Sigmoid colon (tissue), 7 donors: ENCODE results near the gene PRKACB. TPM values are rescaled to one million over a fixed set of nuclear protein-coding genes. Genes with fewer than 3 reads are reported as not detected.

ENCODE experiments used
- DNase-seq: peaks from one replicate; pipeline ENCODE4 v3.0.0-alpha.2; 2019
- H3K27ac ChIP-seq, 4 donors: fragments of 200-600 bp; sonication (generic); one replicate each; pipeline ENCODE4 v1.5.1; 2016 to 2019; ENCODE audit warnings: mild to moderate bottlenecking in 1 of 4
- H3K27me3 ChIP-seq, 3 donors: fragments of 200-600 bp; sonication (generic); one replicate each; pipeline ENCODE4 v1.5.1; 2019; ENCODE audit warnings: mild to moderate bottlenecking in 1 of 3
- H3K36me3 ChIP-seq, 4 donors: fragments of 200-600 bp; sonication (generic); one replicate each; pipeline ENCODE4 v1.5.1; 2016 to 2019
- H3K4me1 ChIP-seq, 4 donors: fragments of 200-600 bp; sonication (generic); one replicate each; pipeline ENCODE4 v1.5.1; 2017 to 2019
- H3K4me3 ChIP-seq, 4 donors: fragments of 200-600 bp; sonication (generic); one replicate each; pipeline ENCODE4 v1.5.1; 2017 to 2019; ENCODE audit warnings: mild to moderate bottlenecking in 2 of 4, moderate library complexity in 1 of 4
- H3K9me3 ChIP-seq, 4 donors: fragments of 200-600 bp in 3 of 4; sonication (generic) in 3 of 4; one replicate each; pipeline versions ENCODE4 v1.5.1 to v1.6.1; 2013 to 2019
- CTCF ChIP-seq, 4 experiments: fragments of 450-650 bp in 3 of 4; fragments of 200-600 bp in 1 of 4; IDR thresholded peaks; one replicate each; pipeline ENCODE4 v1.5.1; 2016 to 2019; ENCODE audit warnings: antibody characterized with exemption in 4 of 4, mild to moderate bottlenecking in 3 of 4, moderate library complexity in 2 of 4
- EP300 ChIP-seq, 4 donors: sonication (generic); formaldehyde crosslinking; IDR thresholded peaks; one replicate each; pipeline ENCODE4 v1.6.1; 2017; ENCODE audit warnings: antibody characterized with exemption in 4 of 4
- POLR2A ChIP-seq, 2 donors: fragments of 450-650 bp; IDR thresholded peaks; one replicate each; pipeline ENCODE4 v1.6.1; 2016; ENCODE audit warnings: antibody characterized with exemption in 2 of 2, mild to moderate bottlenecking in 2 of 2, moderate library complexity in 2 of 2
- POLR2AphosphoS5 ChIP-seq, 4 donors: sonication (generic); formaldehyde crosslinking; IDR thresholded peaks; one replicate each; pipeline ENCODE4 v1.6.1; 2017; ENCODE audit warnings: antibody characterized with exemption in 4 of 4
- WGBS, 2 donors: extraction: QIAGEN DNeasy Blood & Tissue Kit; methylation state at CpG; one replicate each; pipeline ENCODE4 v1.1.7; 2013; 5-methylcytosine and 5-hydroxymethylcytosine counted together
- intact Hi-C: fragments of 100-400 bp; cut with DNase I; formaldehyde crosslinking; loops from one replicate; pipeline ENCODE4 v1.15.1; 2023
- polyA plus RNA-seq, 3 donors: library from polyadenylated mRNA; stranded (reverse); fragments of 200-250 nt; gene quantifications; one replicate each; pipeline ENCODE4 v1.2.3, GENCODE V29; 2013
- total RNA-seq, 4 donors: library from RNA; depleted of rRNA; stranded (reverse); fragments of >200 nt; gene quantifications; one replicate each; pipeline ENCODE4 v1.1.0, GENCODE V29; 2016
- donor health status: healthy with polysubstance abuse.
- donor health status: Bipolar disorder and iron deficiency.
- donor health status: healthy.

The PRKACB gene
- total and polyA plus RNA-seq, 7 donors: 35.5 to 67.9 (median 55.6) TPM

DNA sequence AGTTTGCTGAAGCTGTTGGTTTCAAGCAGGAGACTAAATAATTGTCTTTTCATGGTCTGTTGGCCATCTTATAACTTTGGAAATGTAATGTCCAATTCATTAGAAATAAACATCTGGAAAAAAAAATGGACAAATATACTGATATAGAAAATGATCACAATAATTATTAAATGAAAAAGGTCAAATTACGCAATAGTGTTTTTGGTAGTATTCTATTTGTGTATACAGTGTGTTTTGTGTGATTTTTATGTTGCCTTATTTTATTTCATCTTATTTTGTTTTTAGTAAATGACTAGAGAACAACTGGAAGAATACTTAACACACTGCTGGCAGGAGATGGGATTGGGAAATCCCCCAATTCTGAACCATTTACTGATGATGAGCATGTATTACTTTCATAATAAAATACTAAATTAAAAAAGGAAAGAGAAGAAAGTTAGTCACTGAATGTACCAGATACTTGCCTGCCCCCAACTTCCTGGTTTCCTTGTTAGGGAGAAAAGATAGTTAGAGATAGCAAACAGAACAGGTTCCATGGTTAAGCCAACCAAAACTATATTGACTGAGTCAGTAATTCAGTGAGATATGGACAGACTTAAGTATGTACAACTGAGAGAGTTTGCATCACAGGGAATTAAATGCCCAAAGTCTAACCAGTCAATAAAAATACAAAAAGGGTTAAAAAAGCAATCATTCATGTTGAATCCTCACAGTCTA lies 133.4 kb downstream of the PRKACB start:
- DNase-seq: no peak
- H3K4me3 ChIP-seq: no peak overlapping the region
- H3K27me3 ChIP-seq: no peaks in the 10 kb centered on the region
- intact Hi-C loops: no loop called here
- H3K36me3 ChIP-seq: no peaks in the 10 kb centered on the region
- no peak overlapping the region for H3K27ac ChIP-seq
- TF ChIP-seq POLR2AphosphoS5 (IDR thresholded peaks at IDR 0.05): no peak
- no peak for TF ChIP-seq EP300 (IDR thresholded peaks at IDR 0.05)
- no peak for TF ChIP-seq CTCF (IDR thresholded peaks at IDR 0.05)
- no peak for TF ChIP-seq POLR2A (IDR thresholded peaks at IDR 0.05)
- H3K4me1 ChIP-seq: no peaks in the 10 kb centered on the region
- WGBS, 2 donors: 92 to 99% methylated on average over 1 of the region's 1 CpG
- no peaks in the 10 kb centered on the region for H3K9me3 ChIP-seq

DNA sequence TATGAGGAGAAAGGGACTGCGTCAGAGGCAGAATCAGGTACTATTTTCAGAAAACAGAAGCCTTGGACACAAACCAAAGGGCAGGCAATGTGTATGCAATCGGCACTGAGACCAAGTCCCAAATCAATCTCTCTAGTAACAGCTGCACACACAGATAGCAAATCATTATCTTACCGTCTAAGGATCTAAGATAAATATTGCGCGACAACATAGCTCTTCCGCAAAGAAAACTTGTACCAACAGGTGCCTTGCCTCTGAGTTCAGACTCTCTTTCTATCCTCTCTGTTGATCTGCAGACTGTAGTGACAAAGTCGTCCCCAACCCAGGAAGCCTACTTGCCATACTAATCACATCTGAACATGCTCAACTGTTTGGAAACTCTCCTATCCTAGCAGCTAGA lies 134.8 kb downstream of the PRKACB start:
- intact Hi-C loops: no loop called here
- Histone ChIP-seq H3K4me1 (no peaks in the 10 kb centered on the region), H3K27me3 (no peaks in the 10 kb centered on the region), H3K4me3 (no peak overlapping the region), H3K27ac (no peak overlapping the region), H3K9me3 (no peaks in the 10 kb centered on the region), H3K36me3 (no peaks in the 10 kb centered on the region)
- no peak for DNase-seq
- TF ChIP-seq EP300 (IDR thresholded peaks at IDR 0.05): no peak
- TF ChIP-seq CTCF (IDR thresholded peaks at IDR 0.05): no peak
- no peak for TF ChIP-seq POLR2A (IDR thresholded peaks at IDR 0.05)
- TF ChIP-seq POLR2AphosphoS5 (IDR thresholded peaks at IDR 0.05): no peak
- 24 to 54% methylated on average over 7 of the region's 7 CpGs for WGBS, 2 donors

- intact Hi-C loops: no loop called here
These were observed 136.8 kb downstream of the PRKACB start for GRCh38 chr1:84280912-84281311.

GRCh38 chr1:84282780-84283333 lies 138.8 kb downstream of the PRKACB start:
- intact Hi-C loops: no loop called here
- 100% methylated on average over 1 of the region's 1 CpG for WGBS, 2 donors
- TF ChIP-seq CTCF (IDR thresholded peaks at IDR 0.05) (no peak), POLR2A (IDR thresholded peaks at IDR 0.05) (no peak), POLR2AphosphoS5 (IDR thresholded peaks at IDR 0.05) (no peak), EP300 (IDR thresholded peaks at IDR 0.05) (no peak)

More at GRCh38 chr1:84280912-84281311, 136.8 kb downstream of the PRKACB start:
- H3K4me1 ChIP-seq: no peaks in the 10 kb centered on the region
- no peaks in the 10 kb centered on the region for H3K9me3 ChIP-seq
- no peaks in the 10 kb centered on the region for H3K27me3 ChIP-seq
- DNase-seq: no peak
- TF ChIP-seq POLR2AphosphoS5 (IDR thresholded peaks at IDR 0.05): no peak
- TF ChIP-seq EP300 (IDR thresholded peaks at IDR 0.05): no peak
- TF ChIP-seq CTCF (IDR thresholded peaks at IDR 0.05): no peak
- no peak for TF ChIP-seq POLR2A (IDR thresholded peaks at IDR 0.05)
- H3K4me3 ChIP-seq: no peak overlapping the region
- H3K36me3 ChIP-seq: no peaks in the 10 kb centered on the region
- H3K27ac ChIP-seq: no peak overlapping the region

More at GRCh38 chr1:84282780-84283333, 138.8 kb downstream of the PRKACB start:
- no peaks in the 10 kb centered on the region for H3K36me3 ChIP-seq
- no peaks in the 10 kb centered on the region for H3K27me3 ChIP-seq
- DNase-seq: no peak
- no peak overlapping the region for H3K27ac ChIP-seq
- H3K4me1 ChIP-seq: no peaks in the 10 kb centered on the region
- H3K4me3 ChIP-seq: no peak overlapping the region
- H3K9me3 ChIP-seq: no peaks in the 10 kb centered on the region
